HepG2 (cell line): ENCODE measurements around the gene PLXNA4. TPM values are rescaled to one million over a fixed set of nuclear protein-coding genes. Genes with fewer than 3 reads are reported as not detected.

Source experiments
- ATAC-seq: fragments of 200-7000 bp; cut with Tn5 transposase; 3 replicates; pipeline ENCODE4 v1.9.1; 2020; ENCODE audit warnings: mild to moderate bottlenecking, moderate library complexity
- BruUV-seq: library from RNA; stranded (reverse); fragments of 400-500 nt; replicated peaks from 2 replicates; lab custom pipeline; 2021; lab: Mats Ljungman, UMichigan
- CTCF ChIA-PET: fragments of 300-600 bp; formaldehyde crosslinking; extraction: SDS; loops from one replicate; lab custom pipeline; 2021; ENCODE audit warnings: low total read pairs, inconsistent platforms, low intra/inter-chr PET ratio; lab: Yijun Ruan, JAX
- POLR2A ChIA-PET: fragments of 350-600 bp; sonication (Branson Sonifier 250); formaldehyde crosslinking; loops from one replicate; lab custom pipeline; 2020; ENCODE audit warnings: antibody characterized with exemption, inconsistent platforms; lab: Yijun Ruan, JAX
- DNase-seq: peaks from one replicate; pipeline ENCODE4 v3.0.0-alpha.2; 2015; ENCODE audit warnings: low spot score
- FAIRE-seq: peaks from 3 replicates; lab custom pipeline; 2011; peaks lifted over from hg19 to GRCh38; lab: Jason Lieb, UNC
- H2AFZ ChIP-seq: one replicate; pipeline ENCODE4 v1.6.1; 2011; ENCODE audit warnings: low read length, inconsistent platforms
- H3K27ac ChIP-seq: fragments of 300-600 bp; 3 replicates; pipeline ENCODE4 v1.8.0; 2011; ENCODE audit warnings: mixed run types, mild to moderate bottlenecking, mixed read lengths, low read length, inconsistent platforms; ENCODE audit not compliant: insufficient read depth; ENCODE audit errors: extremely low read length
- H3K27me3 ChIP-seq, 2 experiments: fragments of 200-600 bp in 1 of 2; 2 replicates in 1 of 2; 3 replicates in 1 of 2; pipeline versions ENCODE4 v1.6.0 to v1.8.0; 2011; ENCODE audit warnings: low read length in 2 of 2, mild to moderate bottlenecking in 2 of 2, moderate library complexity in 2 of 2, inconsistent platforms in 1 of 2; ENCODE audit not compliant: insufficient read depth in 2 of 2, control insufficient read depth in 1 of 2
- H3K36me3 ChIP-seq, 2 experiments: fragments of 200-600 bp in 1 of 2; replicated peaks in 1 of 2; 2 replicates in 1 of 2; 3 replicates in 1 of 2; pipeline versions ENCODE4 v1.5.1 to v1.8.0; 2011; ENCODE audit warnings: low read length in 2 of 2, inconsistent platforms in 1 of 2; ENCODE audit not compliant: insufficient read depth in 2 of 2, control insufficient read depth in 1 of 2
- H3K4me1 ChIP-seq: 2 replicates; pipeline ENCODE4 v1.5.1; 2012; ENCODE audit warnings: low read length, inconsistent platforms; ENCODE audit not compliant: insufficient read depth
- H3K4me2 ChIP-seq: 2 replicates; pipeline ENCODE4 v1.6.0; 2011; ENCODE audit warnings: low read depth, low read length, inconsistent platforms
- H3K4me3 ChIP-seq, 3 experiments: fragments of 200-600 bp in 1 of 3; sonication (generic), shearing (Covaris generic) in 1 of 3; replicated peaks in 1 of 3; 2 replicates each; pipeline ENCODE4 v1.5.1; 2011 to 2016; ENCODE audit warnings: low read length in 3 of 3, inconsistent platforms in 2 of 3, low read depth in 2 of 3, mild to moderate bottlenecking in 2 of 3, control low read depth in 1 of 3, mixed read lengths in 1 of 3; ENCODE audit not compliant: insufficient read depth in 1 of 3
- H3K79me2 ChIP-seq: one replicate; pipeline ENCODE4 v1.6.1; 2011; ENCODE audit warnings: low read length, inconsistent platforms; ENCODE audit not compliant: insufficient read depth
- H3K9ac ChIP-seq: 2 replicates; pipeline ENCODE4 v1.6.0; 2011; ENCODE audit warnings: mild to moderate bottlenecking, low read depth, low read length, inconsistent platforms; ENCODE audit not compliant: insufficient read depth
- H3K9me3 ChIP-seq: 2 replicates; pipeline ENCODE4 v1.5.1; 2012; ENCODE audit warnings: mild to moderate bottlenecking, low read length
- H4K20me1 ChIP-seq: 2 replicates; pipeline ENCODE4 v1.6.0; 2011; ENCODE audit warnings: inconsistent platforms, mild to moderate bottlenecking, low read length, moderate library complexity; ENCODE audit not compliant: insufficient read depth
- ATF6 ChIP-seq: sonication (generic); formaldehyde crosslinking; conservative IDR thresholded peaks from 2 replicates; pipeline ENCODE4 v1.4.0; 2020; ENCODE audit warnings: missing genetic modification reagents
- CHD4 ChIP-seq: fragments of 200-600 bp; sonication (generic); IDR thresholded peaks from 2 replicates; pipeline ENCODE4 v1.7.0; 2017; ENCODE audit warnings: mild to moderate bottlenecking, low read length, borderline replicate concordance
- GATAD2A ChIP-seq: IDR thresholded peaks from 2 replicates; pipeline ENCODE4 v1.6.1; 2016
- HINFP ChIP-seq: sonication (generic); formaldehyde crosslinking; IDR thresholded peaks from 2 replicates; pipeline ENCODE4 v1.4.0; 2020; ENCODE audit warnings: low read depth, mild to moderate bottlenecking, missing genetic modification reagents
- HOXA3 ChIP-seq: sonication (generic); formaldehyde crosslinking; IDR thresholded peaks from 2 replicates; pipeline ENCODE4 v1.5.0; 2020; ENCODE audit warnings: missing genetic modification reagents
- HOXA5 ChIP-seq: sonication (generic); formaldehyde crosslinking; IDR thresholded peaks from 2 replicates; pipeline ENCODE4 v1.4.0; 2020; ENCODE audit warnings: missing genetic modification reagents
- MATR3 ChIP-seq: sonication (generic); formaldehyde crosslinking; IDR thresholded peaks from 2 replicates; pipeline ENCODE4 v1.4.0; 2020; ENCODE audit warnings: missing genetic modification reagents
- MBNL3 ChIP-seq: fragments of 250-450 bp; sonication (Bioruptor Pico); conservative IDR thresholded peaks from 2 replicates; pipeline ENCODE4 v1.8.0; 2022; ENCODE audit warnings: mild to moderate bottlenecking, inconsistent platforms
- PCBP2 ChIP-seq: fragments of 200-400 bp; formaldehyde crosslinking; optimal IDR thresholded peaks from 2 replicates; pipeline ENCODE3; 2018; ENCODE audit warnings: low read length, low read depth; ENCODE audit not compliant: poor library complexity, severe bottlenecking
- TMF1 ChIP-seq: sonication (generic); formaldehyde crosslinking; IDR thresholded peaks from 2 replicates; pipeline ENCODE4 v1.8.1; 2022; ENCODE audit warnings: low read depth, missing genetic modification reagents
- ZBTB1 ChIP-seq: sonication (generic); formaldehyde crosslinking; IDR thresholded peaks from 2 replicates; pipeline ENCODE4 v1.4.0; 2020; ENCODE audit warnings: missing genetic modification reagents, borderline replicate concordance
- ZBTB14 ChIP-seq: sonication (generic); formaldehyde crosslinking; IDR thresholded peaks from 2 replicates; pipeline ENCODE4 v1.4.0; 2020; ENCODE audit warnings: missing genetic modification reagents
- ZBTB37 ChIP-seq: sonication (generic); formaldehyde crosslinking; IDR thresholded peaks from 2 replicates; pipeline ENCODE4 v1.4.0; 2020; ENCODE audit warnings: mild to moderate bottlenecking, missing genetic modification reagents
- WGBS: methylation state at CpG from one replicate; pipeline ENCODE4 v1.1.6; 2017; ENCODE audit warnings: low lambda C conversion rate; 5-methylcytosine and 5-hydroxymethylcytosine counted together
- in situ Hi-C: cut with HindIII; loops from 2 replicates; pipeline ENCODE4 v1.10.0; 2017; ENCODE audit warnings: low pct_unique_long_range_greater_than_20kb; ENCODE audit not compliant: extremely low pct_ligation_motif_present
- intact Hi-C: fragments of 100-400 bp; cut with micrococcal nuclease; formaldehyde crosslinking; loops from one replicate; pipeline ENCODE4 v1.10.0; 2022; ENCODE audit not compliant: unreplicated experiment
- polyA plus RNA-seq, 8 experiments: library from polyadenylated mRNA; depleted of rRNA in 3 of 8; stranded (reverse) in 7 of 8; unstranded in 1 of 8; fragments of >200 nt; fragmentation: Illumina TruSeq in 4 of 8; extraction: Trizol in 4 of 8; gene quantifications; 2 replicates each; pipeline versions ENCODE4 v1.2.1 to v1.2.3, GENCODE V29; 2011 to 2016; ENCODE audit warnings: low read depth in 4 of 8, missing spikeins in 1 of 8, mixed read lengths in 1 of 8; ENCODE audit not compliant: insufficient read depth in 1 of 8
- total RNA-seq, 5 experiments: library from RNA; depleted of rRNA; stranded (reverse); fragments of >200 nt; fragmentation: Illumina TruSeq; extraction: Trizol; gene quantifications; 2 replicates each; pipeline ENCODE4 v1.2.3, GENCODE V29; 2016; ENCODE audit warnings: low read depth in 1 of 5

Gene PLXNA4
- total and polyA plus RNA-seq, 2 of the 13 experiments (the other 11 are each of a cell fraction or from before 2014, with no cell fraction given) = 0.01 to 0.04 TPM

- TF ChIP-seq ATF6 = no peak
- TF ChIP-seq MATR3 (CRISPR knock-in tag) = no peak
Measured at GRCh38 chr7:132359743-132360142, 216.5 kb downstream of the PLXNA4 start (continued).

- POLR2A ChIA-PET = no interaction called here
- H3K79me2 ChIP-seq = no peaks in the 10 kb centered on the region
Measured at GRCh38 chr7:132355048-132355447, 221.2 kb downstream of the PLXNA4 start.

GRCh38 chr7:132354527-132354926 is 221.7 kb downstream of the PLXNA4 start:
- BruUV-seq = no TSS peak
- no peak for DNase-seq
- Histone ChIP-seq H3K4me3 (no peak overlapping the region), H3K27ac (no peak overlapping the region), H3K4me1 (no peaks in the 10 kb centered on the region), H3K9ac (no peak overlapping the region), H3K36me3 (no peaks in the 10 kb centered on the region), H2AFZ (no peak overlapping the region), H3K9me3 (no peaks in the 10 kb centered on the region), H3K79me2 (no peaks in the 10 kb centered on the region), H4K20me1 (no peaks in the 10 kb centered on the region), H3K4me2 (no peak overlapping the region), H3K27me3 (peaks cover 0 to 14% of the 10 kb centered on the region in 2 experiments; a peak in 3 of 5 replicates)
- FAIRE-seq = no peak
- intact Hi-C loops (no loop called here), in situ Hi-C loops (no loop called here)
- no peak for ATAC-seq
- 0% methylated on average over 4 of the region's 4 CpGs for WGBS
- ChIA-PET CTCF (no interaction called here), POLR2A (no interaction called here)
- TF ChIP-seq GATAD2A (no peak), HINFP (no peak), HOXA3 (CRISPR knock-in tag) (no peak), ZBTB14 (CRISPR knock-in tag) (no peak), MBNL3 (no peak), PCBP2 (no peak), ZBTB1 (CRISPR knock-in tag) (no peak), ZBTB37 (CRISPR knock-in tag) (no peak), TMF1 (CRISPR knock-in tag) (no peak)

More at GRCh38 chr7:132355048-132355447, 221.2 kb downstream of the PLXNA4 start:
- in situ Hi-C loops (no loop called here), intact Hi-C loops (no loop called here)
- ATAC-seq = no peak
- BruUV-seq = no TSS peak
- H3K36me3 ChIP-seq = no peaks in the 10 kb centered on the region
- 23% methylated on average over 3 of the region's 5 CpGs for WGBS
- H3K4me3 ChIP-seq = no peak overlapping the region
- H3K27ac ChIP-seq = no peak overlapping the region
- CTCF ChIA-PET = no interaction called here
- no peak for FAIRE-seq
- H3K4me2 ChIP-seq = no peak overlapping the region
- DNase-seq = no peak
- no peaks in the 10 kb centered on the region for H4K20me1 ChIP-seq
- H3K4me1 ChIP-seq = no peaks in the 10 kb centered on the region
- no peak overlapping the region for H2AFZ ChIP-seq
- no peak overlapping the region for H3K9ac ChIP-seq
- peaks cover 0 to 16% of the 10 kb centered on the region in 2 experiments; a peak in 3 of 5 replicates for H3K27me3 ChIP-seq
- TF ChIP-seq HOXA5 (no peak), CHD4 (no peak)
- TF ChIP-seq, all 625 proteins: peak for 0
- H3K9me3 ChIP-seq = no peaks in the 10 kb centered on the region
